IMR-90 (cell line): ENCODE measurements around the gene GATA3.
"Not testable (repeated sequence)": the region's sequence is repeated elsewhere in the genome, so short reads cannot be mapped to it uniquely, and the experiment has no call there.

ENCODE experiments used
- CEBPB ChIP-seq: IDR thresholded peaks from 2 replicates; pipeline ENCODE4 v1.6.1; 2012; ENCODE audit warnings: low read depth, low read length, improper control_type of control experiment
- CTCF ChIP-seq: conservative IDR thresholded peaks from 2 replicates; pipeline ENCODE4 v1.5.1; 2012; ENCODE audit warnings: mild to moderate bottlenecking, low read depth, low read length, improper control_type of control experiment
- NFE2L2 ChIP-seq: fragments of 150-350 bp; IDR thresholded peaks from 2 replicates; pipeline ENCODE4 v1.6.1; 2016; ENCODE audit warnings: low read depth, mild to moderate bottlenecking, low read length
- POLR2A ChIP-seq: IDR thresholded peaks from 2 replicates; pipeline ENCODE4 v1.6.1; 2012; ENCODE audit warnings: mild to moderate bottlenecking, low read depth, low read length
- RAD21 ChIP-seq: IDR thresholded peaks from 2 replicates; pipeline ENCODE4 v1.6.1; 2012; ENCODE audit warnings: low read length, improper control_type of control experiment

DNA sequence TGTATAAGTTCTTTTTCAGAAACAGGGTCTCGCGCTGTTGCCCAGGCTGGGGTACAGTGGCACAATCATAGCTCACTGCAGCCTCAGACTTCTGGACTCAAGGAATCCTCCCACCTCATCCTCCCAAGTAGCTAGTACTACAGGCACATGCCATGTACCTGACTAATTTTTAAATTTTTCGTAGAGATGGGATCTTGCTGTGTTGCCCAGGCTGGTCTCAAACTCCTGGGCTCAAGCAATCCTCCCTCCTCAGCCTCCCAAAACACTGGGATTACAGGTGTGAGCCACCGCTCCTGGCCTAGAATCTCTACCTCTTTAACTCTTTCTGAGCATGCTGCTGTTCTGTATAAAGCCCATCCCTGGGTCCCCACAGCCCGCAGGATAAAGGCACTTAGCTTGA is 23.3 kb upstream of the GATA3 start:
- not testable (repeated sequence) for TF ChIP-seq CEBPB, CTCF, RAD21, NFE2L2, POLR2A
